Measurements from ENCODE around the gene ASNSD1.
"Not testable (repeated sequence)": the region's sequence is repeated elsewhere in the genome, so short reads cannot be mapped to it uniquely, and the experiment has no call there.

Gene ASNSD1

DNA sequence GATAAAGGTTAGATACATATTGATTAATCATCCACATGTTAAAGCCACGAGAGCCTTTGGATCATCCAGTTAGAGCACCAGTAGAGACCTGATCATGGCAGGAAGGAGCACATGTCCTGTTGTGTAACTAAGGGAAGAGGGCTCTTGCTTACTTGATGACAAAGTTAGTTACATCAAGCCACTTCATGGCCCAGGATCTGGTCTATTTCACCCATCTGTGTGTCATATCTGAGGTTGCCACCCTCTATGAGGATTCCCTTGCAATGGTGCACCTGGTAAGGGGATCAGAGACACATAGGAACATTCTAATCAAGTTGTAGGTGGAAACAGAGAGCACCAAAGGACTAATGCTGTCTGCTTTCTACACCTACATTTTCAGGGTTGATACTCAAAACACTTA lies 19.9 kb downstream of the ASNSD1 start:
- DNase-seq (ENCODE audit: low read depth, low spot score) = no peak
- H3K4me3 ChIP-seq (ENCODE audit: low read length) = no peak overlapping the region

DNA sequence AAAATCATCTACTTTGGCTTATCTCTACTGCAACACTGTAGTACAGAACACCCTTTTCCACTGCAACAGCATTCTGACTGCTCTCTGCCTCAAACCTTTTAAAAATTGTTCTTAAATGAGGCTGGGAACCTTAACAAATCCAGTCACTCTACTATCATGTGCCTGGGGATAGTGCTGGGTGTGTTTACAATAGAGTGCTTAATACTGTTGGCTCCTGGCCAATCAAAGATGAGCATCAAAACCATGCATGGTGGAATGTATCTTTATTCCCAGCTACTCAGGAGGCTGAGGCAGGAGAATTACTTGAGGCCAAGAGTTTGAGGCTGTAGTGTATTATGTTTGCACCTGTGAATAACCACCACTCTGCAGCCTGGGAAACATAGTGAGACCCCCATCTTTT lies 20.6 kb downstream of the ASNSD1 start:
- no peak overlapping the region for H3K4me3 ChIP-seq (ENCODE audit: low read length)
- no peak for DNase-seq (ENCODE audit: low read depth, low spot score)

DNA sequence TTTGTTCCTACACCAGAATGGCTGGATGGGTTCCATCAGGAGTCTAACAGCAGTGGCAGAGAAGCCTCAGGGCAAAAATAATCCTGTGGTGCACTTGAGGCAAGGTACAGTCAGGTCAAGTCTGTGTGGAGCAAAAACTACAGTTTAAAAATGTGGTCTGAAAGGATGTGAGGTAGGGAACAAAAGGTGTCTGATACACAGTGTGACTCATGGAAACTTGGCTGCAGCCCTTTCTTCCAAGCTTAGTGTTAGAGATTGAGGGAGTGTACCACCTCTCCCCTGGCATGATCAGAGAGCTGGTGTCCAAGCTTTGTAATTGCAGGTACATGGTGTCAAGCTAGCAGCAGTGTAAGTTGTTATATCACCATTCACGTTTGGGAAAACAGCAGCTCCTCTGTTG lies 22.1 kb downstream of the ASNSD1 start:
- no peak overlapping the region for H3K4me3 ChIP-seq (ENCODE audit: low read length)
- DNase-seq (ENCODE audit: low read depth, low spot score) = no peak

DNA sequence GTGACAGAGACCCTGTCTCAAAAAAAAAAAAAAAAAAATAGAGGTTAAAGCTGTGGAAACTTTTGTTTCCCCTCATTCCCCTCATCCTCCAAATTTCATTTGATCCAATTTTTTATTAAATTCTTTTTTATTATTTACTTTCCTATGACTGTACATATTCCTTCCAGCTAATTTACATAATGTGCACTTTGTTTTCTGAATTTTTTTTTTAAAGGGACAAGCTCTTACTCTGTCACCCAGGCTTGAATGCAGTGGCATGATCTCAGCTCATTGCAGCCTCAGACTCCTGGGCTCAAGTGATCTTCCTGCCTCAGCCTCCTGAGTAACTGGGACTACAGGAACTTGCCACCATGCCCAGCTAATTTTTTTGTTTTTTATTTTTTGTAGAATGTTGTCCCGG lies 23.6 kb downstream of the ASNSD1 start:
- H3K4me3 ChIP-seq (ENCODE audit: low read length) = no peak overlapping the region
- DNase-seq (ENCODE audit: low read depth, low spot score) = no peak

DNA sequence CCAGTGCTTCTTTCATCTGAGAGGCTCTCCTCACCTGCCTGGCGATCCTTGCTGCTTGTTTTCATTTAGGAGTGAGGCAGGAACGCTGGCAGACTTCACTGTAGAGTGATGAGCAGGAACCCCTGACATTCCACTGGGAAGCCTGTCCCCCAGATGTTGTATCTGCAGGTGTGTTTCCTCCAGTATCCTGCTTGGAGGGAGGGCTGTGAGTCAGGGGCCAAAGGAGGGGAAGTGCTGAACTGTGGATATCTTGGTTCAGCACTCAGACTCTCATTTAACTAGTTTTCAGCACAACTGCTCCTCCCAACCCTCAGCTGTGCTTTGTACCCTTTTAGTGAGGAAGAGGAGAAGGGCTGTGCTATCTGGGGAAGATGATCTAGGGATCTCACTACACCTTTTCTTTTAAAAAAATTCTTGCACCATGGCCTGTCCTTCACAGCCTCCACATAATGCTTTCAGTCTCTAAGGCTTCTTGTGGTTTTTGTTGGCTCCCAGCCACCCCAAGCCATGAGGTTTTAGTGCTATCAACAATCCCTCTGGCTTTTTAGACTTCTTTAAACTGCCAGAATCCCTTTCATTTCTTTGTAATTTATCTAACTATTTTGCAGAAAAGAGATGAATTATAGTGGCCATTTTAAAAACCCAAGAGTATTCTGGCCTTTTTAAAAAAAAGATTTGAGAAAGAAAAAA lies 24.4 kb downstream of the ASNSD1 start:
- peak; percentile 18 for DNase-seq (ENCODE audit: low read depth, low spot score)
- no peak overlapping the region for H3K4me3 ChIP-seq (ENCODE audit: low read length)

DNA sequence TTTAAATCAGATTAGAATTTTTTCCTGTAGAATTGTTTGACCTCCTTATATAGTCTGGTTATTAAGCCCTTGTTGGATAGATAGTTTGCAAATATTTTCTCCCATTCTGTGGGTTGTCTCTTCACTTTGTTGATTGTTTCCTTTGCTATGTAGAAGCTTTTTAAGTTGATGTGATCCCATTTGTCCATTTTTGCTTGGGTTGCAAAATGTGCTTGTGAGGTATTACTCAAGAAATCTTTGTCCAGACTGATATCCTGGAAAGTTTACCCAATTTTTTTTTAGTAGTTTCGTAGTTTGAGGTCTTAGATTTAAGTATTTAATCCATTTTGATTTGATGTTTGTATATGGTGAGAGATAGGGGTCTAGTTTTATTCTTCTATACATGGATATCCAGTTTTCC lies 26.5 kb downstream of the ASNSD1 start:
- DNase-seq (ENCODE audit: low read depth, low spot score); H3K4me3 ChIP-seq (ENCODE audit: low read length): not testable (repeated sequence)

DNA sequence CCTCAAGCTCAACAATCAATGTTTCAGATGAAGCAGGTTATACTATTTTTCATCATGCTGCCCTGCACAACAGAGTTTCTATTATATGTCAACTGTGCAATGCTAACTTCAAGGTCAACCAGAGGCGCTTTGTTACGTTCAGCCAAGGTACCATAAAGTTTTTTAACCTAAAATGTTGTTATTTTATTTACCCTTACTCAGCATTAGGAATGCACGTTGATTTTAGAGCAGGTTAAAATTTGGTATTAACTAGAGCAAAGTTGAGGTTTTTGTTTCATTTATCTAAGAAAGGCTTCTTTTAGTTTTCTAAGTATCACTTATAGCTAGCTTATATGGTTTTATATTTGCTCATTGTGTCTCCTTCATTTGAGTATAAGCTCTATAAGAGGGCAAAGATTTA lies 35.0 kb downstream of the ASNSD1 start:
- H3K4me3 ChIP-seq (ENCODE audit: low read length) = no peak overlapping the region
- DNase-seq (ENCODE audit: low read depth, low spot score) = no peak

DNA sequence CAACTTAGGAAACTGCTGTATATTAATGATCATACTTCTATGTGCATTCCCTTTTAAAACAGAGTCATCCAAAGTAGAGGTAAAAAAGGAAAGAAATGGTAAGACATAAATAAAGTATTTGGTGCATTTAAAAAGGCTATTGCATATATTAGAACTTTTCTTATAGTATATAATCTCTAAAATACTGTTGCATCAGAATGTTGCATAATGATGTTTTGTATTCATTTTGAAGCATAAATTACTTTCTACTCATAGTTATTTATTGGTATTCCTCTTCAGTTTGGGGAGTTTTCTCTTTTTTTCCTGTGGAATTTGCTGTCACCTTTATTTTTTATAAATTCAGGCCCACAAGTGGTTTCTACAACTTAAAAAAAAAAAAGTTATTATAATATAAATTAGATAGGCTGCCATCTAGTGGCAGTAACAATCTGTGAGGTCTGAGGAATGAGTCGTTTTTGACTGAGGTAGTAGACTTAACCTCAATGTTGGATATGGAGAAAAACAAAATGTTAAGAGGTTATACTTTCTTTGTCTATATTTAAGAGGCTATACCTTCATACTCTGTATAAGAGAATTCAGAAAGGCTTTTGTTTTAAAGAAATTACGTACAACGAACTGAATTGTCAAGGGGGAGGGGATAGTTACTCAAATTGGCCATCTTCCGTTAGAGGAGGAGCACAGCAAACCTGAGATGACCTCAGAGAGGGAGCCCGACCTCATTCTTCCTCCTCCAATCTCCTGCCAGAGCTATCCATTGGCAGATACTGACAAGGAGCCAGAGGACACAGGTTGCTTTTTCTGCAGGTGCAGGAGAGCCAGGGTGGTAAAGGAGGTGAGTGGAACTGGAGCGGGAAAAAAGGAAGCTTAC lies 37.0 kb downstream of the ASNSD1 start:
- peak; percentile 41 for DNase-seq (ENCODE audit: low read depth, low spot score)
- no peak overlapping the region for H3K4me3 ChIP-seq (ENCODE audit: low read length)

DNA sequence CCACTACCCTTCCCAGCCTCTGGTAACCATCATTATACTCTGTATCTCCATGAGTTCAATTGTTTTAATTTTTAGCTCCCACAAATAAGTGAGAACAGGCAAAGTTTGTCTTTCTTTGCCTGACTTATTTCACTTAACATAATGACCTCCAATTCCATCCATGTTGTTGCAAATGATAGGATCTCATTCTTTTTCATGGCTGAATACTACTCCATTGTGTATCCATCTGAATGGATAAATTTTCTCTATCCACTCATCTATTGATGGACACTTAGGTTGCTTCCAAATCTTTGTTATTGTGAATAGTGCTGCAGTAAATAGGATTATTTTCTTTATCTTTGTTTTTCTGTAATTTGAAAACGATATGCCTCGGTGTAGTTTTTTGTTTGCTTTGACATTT lies 39.4 kb downstream of the ASNSD1 start:
- DNase-seq (ENCODE audit: low read depth, low spot score) = no peak

DNA sequence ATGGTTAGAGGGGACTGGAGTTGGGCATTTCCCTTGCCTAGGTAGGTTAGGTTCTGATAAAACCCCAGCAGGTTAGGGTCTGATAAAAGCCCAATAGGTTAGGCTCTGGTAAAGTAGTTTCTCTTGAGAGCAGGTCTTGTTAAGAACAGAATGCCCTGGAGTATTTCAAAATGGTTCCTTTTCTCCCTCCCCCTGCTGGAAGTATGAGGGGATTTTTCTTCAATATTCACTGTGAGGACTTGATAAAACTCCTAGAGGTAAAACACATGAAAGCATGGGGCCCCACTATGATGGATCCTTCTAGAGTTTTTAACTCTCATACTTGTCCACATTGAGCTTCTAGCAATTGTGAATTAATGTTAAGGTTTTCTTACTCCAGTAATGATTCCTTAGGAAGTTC lies 40.8 kb downstream of the ASNSD1 start:
- H3K4me3 ChIP-seq (ENCODE audit: low read length) = no peak overlapping the region
- peak; percentile 39 for DNase-seq (ENCODE audit: low read depth, low spot score)

More for the DNA sequence above, 39.4 kb downstream of the ASNSD1 start:
- no peak overlapping the region for H3K4me3 ChIP-seq (ENCODE audit: low read length)

DNA sequence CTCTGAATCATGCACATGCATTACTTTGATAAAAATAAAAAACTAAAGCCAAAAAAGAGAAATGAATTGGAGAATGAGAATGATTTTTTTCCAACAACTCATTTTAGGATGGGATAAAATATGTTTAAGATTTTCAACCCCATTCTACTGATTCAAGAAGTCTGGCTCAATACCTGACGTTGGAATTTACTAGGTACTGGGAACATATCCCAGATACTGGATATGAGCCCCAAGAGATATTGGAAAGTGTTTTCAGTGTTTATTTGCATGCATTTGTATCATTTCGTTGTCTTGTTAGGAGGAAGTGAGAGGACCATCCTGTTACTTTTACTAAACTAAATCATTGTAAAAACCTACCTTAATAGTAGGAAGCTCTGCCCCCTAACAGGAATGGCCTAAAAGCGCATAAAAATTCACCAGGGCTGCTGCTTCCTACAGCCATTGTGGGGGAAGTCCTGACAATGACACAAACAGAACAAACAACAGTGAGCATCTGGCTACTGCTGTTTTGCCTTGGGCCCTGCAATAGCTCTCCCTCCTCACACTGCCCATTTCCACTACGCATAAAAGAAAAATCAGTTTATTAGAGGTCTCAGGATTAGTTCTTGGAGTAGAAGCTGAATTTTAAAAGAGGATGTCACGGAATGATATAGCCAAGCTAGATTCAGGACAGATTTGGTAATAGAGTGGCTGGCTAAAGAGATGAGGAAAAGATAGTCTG lies 48.4 kb downstream of the ASNSD1 start:
- DNase-seq (ENCODE audit: low read depth, low spot score) = no peak
- no peak overlapping the region for H3K4me3 ChIP-seq (ENCODE audit: low read length)

DNA sequence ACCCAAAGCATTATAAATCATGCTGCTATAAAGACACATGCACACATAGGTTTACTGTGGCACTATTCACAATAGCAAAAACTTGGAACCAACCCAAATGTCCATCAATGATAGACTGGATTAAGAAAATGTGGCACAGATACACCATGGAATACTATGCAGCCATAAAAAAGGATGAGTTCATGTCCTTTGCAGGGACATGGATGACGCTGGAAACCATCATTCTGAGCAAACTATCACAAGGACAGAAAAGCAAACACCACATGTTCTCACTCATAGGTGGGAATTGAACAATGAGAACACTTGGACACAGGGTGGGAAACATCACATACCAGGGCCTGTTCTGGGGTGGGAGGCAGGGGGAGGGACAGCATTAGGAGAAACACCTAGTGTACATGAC lies 56.3 kb downstream of the ASNSD1 start:
- H3K4me3 ChIP-seq (ENCODE audit: low read length); DNase-seq (ENCODE audit: low read depth, low spot score): not testable (repeated sequence)

DNA sequence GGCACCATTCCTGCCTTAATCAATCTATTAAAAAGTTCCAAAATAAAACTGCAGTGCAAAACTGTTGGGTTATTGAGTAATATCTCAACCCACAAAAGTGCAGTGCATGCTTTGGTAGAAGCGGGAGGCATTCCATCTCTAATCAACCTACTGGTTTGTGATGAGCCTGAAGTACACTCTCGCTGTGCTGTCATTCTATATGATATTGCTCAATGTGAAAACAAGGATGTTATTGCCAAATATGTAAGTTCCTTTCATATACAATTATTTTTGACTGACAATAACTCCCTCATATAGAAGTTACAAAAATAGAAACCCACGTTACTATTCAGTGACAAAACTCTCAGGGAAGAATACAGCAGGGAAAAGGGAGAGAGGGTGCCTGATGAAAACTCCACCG lies 58.3 kb downstream of the ASNSD1 start:
- no peak overlapping the region for H3K4me3 ChIP-seq (ENCODE audit: low read length)
- no peak for DNase-seq (ENCODE audit: low read depth, low spot score)
